C4-2B (cell line): ENCODE measurements around the gene UNC93A.

Experiments used
- ZFX ChIP-seq: fragments of 450-650 bp; IDR thresholded peaks from 2 replicates; pipeline ENCODE4 v1.6.1; 2017
- TF ChIP-seq, protein P1 (sequence below): fragments of 450-650 bp; conservative IDR thresholded peaks from 2 replicates; pipeline ENCODE4 v1.5.1; 2017; ENCODE audit warnings: mild to moderate bottlenecking

DNA sequence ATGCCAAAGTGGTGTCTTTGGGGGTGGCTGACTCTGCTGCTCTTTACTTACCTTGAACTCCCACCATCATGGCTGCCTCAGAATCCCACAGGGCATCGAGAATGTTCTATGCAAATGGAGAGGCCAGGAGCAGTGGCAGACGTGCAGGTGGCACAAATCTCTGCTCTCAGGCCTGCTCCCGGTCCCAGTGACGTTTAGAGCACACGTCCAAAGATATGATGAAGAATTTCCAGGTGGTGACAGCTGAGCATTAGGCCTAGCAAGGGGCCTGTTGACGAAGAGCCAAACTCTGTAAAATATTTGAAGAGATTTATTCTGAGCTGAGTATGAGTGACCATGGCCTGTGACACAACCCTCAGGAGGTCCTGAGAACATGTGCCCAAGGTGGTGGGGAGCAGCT lies 19.0 kb upstream of the UNC93A start:
- TF ChIP-seq, protein P1, sequence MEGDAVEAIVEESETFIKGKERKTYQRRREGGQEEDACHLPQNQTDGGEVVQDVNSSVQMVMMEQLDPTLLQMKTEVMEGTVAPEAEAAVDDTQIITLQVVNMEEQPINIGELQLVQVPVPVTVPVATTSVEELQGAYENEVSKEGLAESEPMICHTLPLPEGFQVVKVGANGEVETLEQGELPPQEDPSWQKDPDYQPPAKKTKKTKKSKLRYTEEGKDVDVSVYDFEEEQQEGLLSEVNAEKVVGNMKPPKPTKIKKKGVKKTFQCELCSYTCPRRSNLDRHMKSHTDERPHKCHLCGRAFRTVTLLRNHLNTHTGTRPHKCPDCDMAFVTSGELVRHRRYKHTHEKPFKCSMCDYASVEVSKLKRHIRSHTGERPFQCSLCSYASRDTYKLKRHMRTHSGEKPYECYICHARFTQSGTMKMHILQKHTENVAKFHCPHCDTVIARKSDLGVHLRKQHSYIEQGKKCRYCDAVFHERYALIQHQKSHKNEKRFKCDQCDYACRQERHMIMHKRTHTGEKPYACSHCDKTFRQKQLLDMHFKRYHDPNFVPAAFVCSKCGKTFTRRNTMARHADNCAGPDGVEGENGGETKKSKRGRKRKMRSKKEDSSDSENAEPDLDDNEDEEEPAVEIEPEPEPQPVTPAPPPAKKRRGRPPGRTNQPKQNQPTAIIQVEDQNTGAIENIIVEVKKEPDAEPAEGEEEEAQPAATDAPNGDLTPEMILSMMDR = no peak
- no peak for TF ChIP-seq ZFX
